Activated B cell treated with CpG ODN at 0.5 μM for 24 hours (primary cell): ENCODE results near the gene DSG3. TPM values are rescaled to one million over a fixed set of nuclear protein-coding genes. Genes with fewer than 3 reads are reported as not detected.

ENCODE experiments used
- ATAC-seq: fragments of 200-7000 bp; cut with Tn5 transposase; one replicate; pipeline ENCODE4 v1.10.0; 2021; ENCODE audit warnings: low read depth, mild to moderate bottlenecking, moderate library complexity
- CTCF ChIA-PET: fragments of 350-600 bp; sonication (Branson Sonifier 250); formaldehyde crosslinking; loops from one replicate; lab custom pipeline; 2021; ENCODE audit warnings: antibody characterized with exemption; lab: Charles Lee
- POLR2A ChIA-PET: fragments of 350-600 bp; sonication (Branson Sonifier 250); formaldehyde crosslinking; loops from one replicate; lab custom pipeline; 2021; ENCODE audit warnings: antibody characterized with exemption; lab: Charles Lee
- DNase-seq: peaks from one replicate; pipeline ENCODE4 v3.0.0; 2022
- H3K27ac Mint-ChIP-seq: one replicate; pipeline ENCODE4 v1.8.0; 2020; ENCODE audit warnings: mixed read lengths
- H3K27me3 Mint-ChIP-seq: one replicate; pipeline ENCODE4 v1.8.0; 2021; ENCODE audit warnings: mixed read lengths
- H3K36me3 Mint-ChIP-seq: one replicate; pipeline ENCODE4 v1.8.0; 2021; ENCODE audit warnings: low read depth, mixed read lengths
- H3K4me1 Mint-ChIP-seq: one replicate; pipeline ENCODE4 v1.8.0; 2021; ENCODE audit warnings: mixed read lengths
- H3K4me3 Mint-ChIP-seq: one replicate; pipeline ENCODE4 v1.8.0; 2020; ENCODE audit warnings: mild to moderate bottlenecking, mixed read lengths
- H3K9me3 Mint-ChIP-seq: one replicate; pipeline ENCODE4 v1.8.0; 2020; ENCODE audit warnings: mixed read lengths
- intact Hi-C: fragments of 100-400 bp; cut with micrococcal nuclease; formaldehyde crosslinking; loops from one replicate; pipeline ENCODE4 v1.15.1; 2024
- total RNA-seq: library from RNA; stranded (reverse); gene quantifications from 2 replicates; pipeline ENCODE4 v1.2.3, GENCODE V29; 2022
- TF ChIP-seq, protein P1 (sequence below): fragments of 200-600 bp; IDR thresholded peaks from one replicate; pipeline ENCODE4 v1.8.0; 2022; ENCODE audit warnings: antibody characterized with exemption, mild to moderate bottlenecking

Gene DSG3
- total RNA-seq, 1 donor from 2014 or later, result not detected

DNA sequence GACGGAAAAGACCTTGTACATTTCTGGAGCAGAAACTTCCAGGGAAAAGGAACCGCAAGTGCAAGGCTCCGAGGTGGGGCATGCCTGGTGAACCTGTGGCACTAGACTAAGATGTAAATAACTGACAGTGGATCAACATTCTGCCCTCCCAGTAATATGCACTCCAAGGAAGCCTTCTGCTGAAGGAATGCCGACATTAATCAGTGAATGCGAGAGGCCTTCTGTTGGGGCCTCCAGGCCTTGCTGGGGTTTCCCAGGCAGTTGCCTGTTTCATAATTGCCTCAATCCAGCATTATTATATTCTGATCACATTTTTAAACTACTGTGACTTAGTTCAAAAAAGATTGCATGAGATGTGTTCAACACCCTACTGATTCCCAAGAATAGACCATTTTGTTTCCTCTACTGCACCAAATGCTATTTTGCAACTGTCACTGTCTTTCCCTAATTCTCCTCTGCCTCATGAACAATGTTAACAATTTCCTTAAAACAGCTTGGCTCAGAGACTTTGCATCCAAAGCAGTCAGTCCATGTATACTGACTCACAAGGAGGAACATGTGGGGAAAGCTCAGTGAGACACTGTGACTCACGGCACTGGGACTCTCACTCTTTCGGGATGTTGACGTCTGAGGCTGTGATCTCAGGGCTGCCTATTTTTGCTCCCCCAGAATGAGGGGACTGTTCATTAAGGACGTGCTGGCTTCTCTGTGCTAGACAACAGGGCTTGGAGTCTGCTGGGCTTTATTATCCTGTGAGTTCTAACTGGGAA, 39.9 kb downstream of the DSG3 start:
- Mint-ChIP-seq H3K27me3 (peaks cover 14% of the 10 kb centered on the region), H3K4me1 (no peaks in the 10 kb centered on the region), H3K9me3 (no peaks in the 10 kb centered on the region), H3K36me3 (no peaks in the 10 kb centered on the region), H3K4me3 (no peak overlapping the region), H3K27ac (no peak overlapping the region)
- ATAC-seq (no peak), DNase-seq (no peak)
- ChIA-PET CTCF (no interaction called here), POLR2A (no interaction called here)
- intact Hi-C loops, result no loop called here
- TF ChIP-seq, protein P1, sequence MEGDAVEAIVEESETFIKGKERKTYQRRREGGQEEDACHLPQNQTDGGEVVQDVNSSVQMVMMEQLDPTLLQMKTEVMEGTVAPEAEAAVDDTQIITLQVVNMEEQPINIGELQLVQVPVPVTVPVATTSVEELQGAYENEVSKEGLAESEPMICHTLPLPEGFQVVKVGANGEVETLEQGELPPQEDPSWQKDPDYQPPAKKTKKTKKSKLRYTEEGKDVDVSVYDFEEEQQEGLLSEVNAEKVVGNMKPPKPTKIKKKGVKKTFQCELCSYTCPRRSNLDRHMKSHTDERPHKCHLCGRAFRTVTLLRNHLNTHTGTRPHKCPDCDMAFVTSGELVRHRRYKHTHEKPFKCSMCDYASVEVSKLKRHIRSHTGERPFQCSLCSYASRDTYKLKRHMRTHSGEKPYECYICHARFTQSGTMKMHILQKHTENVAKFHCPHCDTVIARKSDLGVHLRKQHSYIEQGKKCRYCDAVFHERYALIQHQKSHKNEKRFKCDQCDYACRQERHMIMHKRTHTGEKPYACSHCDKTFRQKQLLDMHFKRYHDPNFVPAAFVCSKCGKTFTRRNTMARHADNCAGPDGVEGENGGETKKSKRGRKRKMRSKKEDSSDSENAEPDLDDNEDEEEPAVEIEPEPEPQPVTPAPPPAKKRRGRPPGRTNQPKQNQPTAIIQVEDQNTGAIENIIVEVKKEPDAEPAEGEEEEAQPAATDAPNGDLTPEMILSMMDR, result no peak

DNA sequence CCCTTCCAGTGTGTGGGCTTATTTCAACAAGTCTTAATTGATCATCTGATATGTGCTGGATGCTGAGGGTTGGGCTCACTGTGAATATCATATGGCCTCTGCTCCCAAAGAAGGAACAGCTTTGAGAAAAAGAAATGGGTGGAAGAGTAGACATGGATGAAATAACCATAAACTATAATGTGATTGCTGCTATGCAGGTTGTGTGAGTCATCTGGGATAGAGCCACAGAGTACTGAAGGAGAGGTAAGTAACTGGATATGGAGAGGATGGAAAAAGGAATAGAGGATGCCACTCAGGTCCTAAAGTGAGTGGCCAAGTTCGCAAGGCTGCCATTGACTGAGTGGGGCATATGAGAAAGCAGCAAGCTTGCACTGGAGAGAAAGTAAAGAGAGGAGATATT, 41.8 kb downstream of the DSG3 start:
- ChIA-PET POLR2A (no interaction called here), CTCF (no interaction called here)
- H3K27ac Mint-ChIP-seq, result no peak overlapping the region
- peaks cover 25% of the 10 kb centered on the region for H3K27me3 Mint-ChIP-seq
- H3K9me3 Mint-ChIP-seq, result no peaks in the 10 kb centered on the region
- no peak overlapping the region for H3K4me3 Mint-ChIP-seq
- TF ChIP-seq, protein P1, result no peak
- DNase-seq, result no peak
- ATAC-seq, result no peak
- no peaks in the 10 kb centered on the region for H3K4me1 Mint-ChIP-seq
- intact Hi-C loops, result no loop called here
- H3K36me3 Mint-ChIP-seq, result no peaks in the 10 kb centered on the region

DNA sequence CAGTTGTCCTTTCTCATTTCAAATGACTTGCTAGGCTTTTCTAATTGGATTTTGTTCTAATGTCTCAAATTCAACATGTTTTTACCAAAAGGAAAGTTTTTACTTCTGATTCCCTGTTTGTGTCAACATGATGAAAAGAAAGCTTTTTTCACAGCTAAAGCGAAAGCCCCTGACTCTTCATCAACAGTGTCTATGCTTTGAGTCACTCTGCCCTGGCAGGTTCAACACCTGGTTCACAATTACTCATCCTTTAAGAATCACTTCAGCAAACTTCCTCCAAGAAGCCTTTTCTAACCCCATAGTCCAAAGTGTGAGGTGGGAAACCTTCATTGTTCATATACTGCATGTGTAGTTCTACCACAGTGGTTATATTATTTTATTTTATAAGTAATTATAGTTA, 42.8 kb downstream of the DSG3 start:
- H3K27me3 Mint-ChIP-seq, result peaks cover 32% of the 10 kb centered on the region
- TF ChIP-seq, protein P1, result no peak
- no peak for ATAC-seq
- no peak overlapping the region for H3K27ac Mint-ChIP-seq
- POLR2A ChIA-PET, result no interaction called here
- no peak for DNase-seq
- H3K36me3 Mint-ChIP-seq, result no peaks in the 10 kb centered on the region
- no peaks in the 10 kb centered on the region for H3K9me3 Mint-ChIP-seq
- H3K4me3 Mint-ChIP-seq, result no peak overlapping the region
- intact Hi-C loops, result no loop called here
- CTCF ChIA-PET, result no interaction called here
- no peaks in the 10 kb centered on the region for H3K4me1 Mint-ChIP-seq

DNA sequence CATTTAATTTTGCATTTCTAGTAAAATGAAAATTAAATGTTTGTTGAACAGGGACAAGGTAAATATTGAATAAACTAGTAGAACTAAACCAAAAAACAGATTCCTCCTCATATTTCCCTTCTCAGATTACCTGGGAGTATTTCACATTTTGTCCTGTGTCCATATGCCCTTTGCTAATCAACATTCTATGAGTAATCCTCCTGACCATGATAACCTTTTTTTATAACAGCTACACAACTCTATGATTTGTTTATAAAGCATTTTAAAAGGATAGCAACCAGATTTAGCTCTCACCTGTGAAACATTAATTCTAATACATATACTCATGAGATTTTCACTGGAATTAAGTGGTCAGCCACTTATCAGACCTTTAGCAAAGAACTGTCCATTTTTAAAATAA, 43.3 kb downstream of the DSG3 start:
- Mint-ChIP-seq H3K4me1 (no peaks in the 10 kb centered on the region), H3K36me3 (no peaks in the 10 kb centered on the region), H3K27me3 (peaks cover 35% of the 10 kb centered on the region), H3K4me3 (no peak overlapping the region), H3K9me3 (no peaks in the 10 kb centered on the region), H3K27ac (no peak overlapping the region)
- TF ChIP-seq, protein P1, result no peak
- no peak for DNase-seq
- CTCF ChIA-PET, result no interaction called here
- ATAC-seq, result no peak
- POLR2A ChIA-PET, result no interaction called here
- intact Hi-C loops, result no loop called here

DNA sequence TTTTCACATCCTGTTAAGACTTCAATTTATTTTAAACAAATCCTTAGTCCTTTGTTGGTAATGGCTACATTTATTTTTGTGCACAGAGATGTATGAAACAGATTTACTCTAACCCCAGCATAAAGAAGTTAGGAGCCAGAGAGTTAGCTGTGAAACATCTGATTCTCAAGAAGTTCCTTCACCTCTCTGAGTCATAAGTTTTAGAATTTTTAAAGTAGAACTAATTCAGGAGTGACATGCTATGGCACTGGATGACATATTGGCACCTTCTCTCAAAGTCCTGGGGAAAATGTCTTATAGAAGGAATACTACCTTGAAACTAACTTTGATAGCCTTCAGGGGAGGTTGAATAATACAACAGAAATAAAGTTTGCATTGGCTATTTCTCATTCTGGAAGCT, 44.0 kb downstream of the DSG3 start:
- intact Hi-C loops, result no loop called here
- Mint-ChIP-seq H3K4me1 (no peaks in the 10 kb centered on the region), H3K27me3 (peaks cover 32% of the 10 kb centered on the region), H3K9me3 (no peaks in the 10 kb centered on the region), H3K4me3 (no peak overlapping the region), H3K27ac (no peak overlapping the region), H3K36me3 (no peaks in the 10 kb centered on the region)
- CTCF ChIA-PET, result no interaction called here
- TF ChIP-seq, protein P1, result no peak
- POLR2A ChIA-PET, result no interaction called here
- no peak for ATAC-seq
- DNase-seq, result no peak
